ENCODE results near the gene MICAL2. TPM values are rescaled to one million over a fixed set of nuclear protein-coding genes. Genes with fewer than 3 reads are reported as not detected.
A peak's percentile ranks its signal among the peaks of the same experiment; 100 is the strongest.

MICAL2 gene
- total RNA-seq, 1 donor from 2014 or later, result 20.8 TPM

- no peak for TF ChIP-seq CTCF (IDR thresholded peaks at IDR 0.05)
Observed at GRCh38 chr11:12266132-12266531, 155.7 kb downstream of the MICAL2 start.

GRCh38 chr11:12266943-12267342 is 156.6 kb downstream of the MICAL2 start:
- no peak overlapping the region for H3K4me3 Mint-ChIP-seq (ENCODE audit: unreplicated experiment)
- no peak for DNase-seq (ENCODE audit: extremely low spot score, unreplicated experiment)
- H3K27ac Mint-ChIP-seq (ENCODE audit: unreplicated experiment), result no peak overlapping the region
- peaks cover 33% of the 10 kb centered on the region for H3K4me1 Mint-ChIP-seq (ENCODE audit: unreplicated experiment)
- H3K27me3 Mint-ChIP-seq (ENCODE audit: unreplicated experiment), result no peaks in the 10 kb centered on the region
- H3K36me3 Mint-ChIP-seq (ENCODE audit: unreplicated experiment), result peaks cover 4% of the 10 kb centered on the region
- no peaks in the 10 kb centered on the region for H3K9me3 Mint-ChIP-seq (ENCODE audit: unreplicated experiment)
- no peak for TF ChIP-seq CTCF (IDR thresholded peaks at IDR 0.05)

More at GRCh38 chr11:12266132-12266531, 155.7 kb downstream of the MICAL2 start:
- no peak overlapping the region for H3K4me3 Mint-ChIP-seq (ENCODE audit: unreplicated experiment)
- H3K36me3 Mint-ChIP-seq (ENCODE audit: unreplicated experiment), result peaks cover 8% of the 10 kb centered on the region
- DNase-seq (ENCODE audit: extremely low spot score, unreplicated experiment), result no peak
- no peak overlapping the region for H3K27ac Mint-ChIP-seq (ENCODE audit: unreplicated experiment)
- H3K27me3 Mint-ChIP-seq (ENCODE audit: unreplicated experiment), result no peaks in the 10 kb centered on the region
- H3K9me3 Mint-ChIP-seq (ENCODE audit: unreplicated experiment), result no peaks in the 10 kb centered on the region
- H3K4me1 Mint-ChIP-seq (ENCODE audit: unreplicated experiment), result peaks cover 33% of the 10 kb centered on the region

GRCh38 chr11:12267921-12268320 is 157.5 kb downstream of the MICAL2 start:
- no peak for DNase-seq (ENCODE audit: extremely low spot score, unreplicated experiment)
- Mint-ChIP-seq H3K4me1 (ENCODE audit: unreplicated experiment) (peaks cover 42% of the 10 kb centered on the region), H3K9me3 (ENCODE audit: unreplicated experiment) (no peaks in the 10 kb centered on the region), H3K4me3 (ENCODE audit: unreplicated experiment) (no peak overlapping the region), H3K27ac (ENCODE audit: unreplicated experiment) (peak overlapping the region; percentile 41), H3K36me3 (ENCODE audit: unreplicated experiment) (no peaks in the 10 kb centered on the region), H3K27me3 (ENCODE audit: unreplicated experiment) (no peaks in the 10 kb centered on the region)
- no peak for TF ChIP-seq CTCF (IDR thresholded peaks at IDR 0.05)

GRCh38 chr11:12269104-12269441 is 158.7 kb downstream of the MICAL2 start:
- H3K4me3 Mint-ChIP-seq (ENCODE audit: unreplicated experiment), result no peak overlapping the region
- no peaks in the 10 kb centered on the region for H3K9me3 Mint-ChIP-seq (ENCODE audit: unreplicated experiment)
- peaks cover 53% of the 10 kb centered on the region for H3K4me1 Mint-ChIP-seq (ENCODE audit: unreplicated experiment)
- H3K27me3 Mint-ChIP-seq (ENCODE audit: unreplicated experiment), result no peaks in the 10 kb centered on the region
- no peak for TF ChIP-seq CTCF (IDR thresholded peaks at IDR 0.05)
- DNase-seq (ENCODE audit: extremely low spot score, unreplicated experiment), result peak; percentile 91
- H3K27ac Mint-ChIP-seq (ENCODE audit: unreplicated experiment), result peak overlapping the region; percentile 91
- no peaks in the 10 kb centered on the region for H3K36me3 Mint-ChIP-seq (ENCODE audit: unreplicated experiment)

- no peak for DNase-seq (ENCODE audit: extremely low spot score, unreplicated experiment)
- H3K4me1 Mint-ChIP-seq (ENCODE audit: unreplicated experiment), result peaks cover 54% of the 10 kb centered on the region
- H3K27ac Mint-ChIP-seq (ENCODE audit: unreplicated experiment), result peak overlapping the region; percentile 91
- no peaks in the 10 kb centered on the region for H3K27me3 Mint-ChIP-seq (ENCODE audit: unreplicated experiment)
- TF ChIP-seq CTCF (IDR thresholded peaks at IDR 0.05), result no peak
- H3K36me3 Mint-ChIP-seq (ENCODE audit: unreplicated experiment), result no peaks in the 10 kb centered on the region
- no peaks in the 10 kb centered on the region for H3K9me3 Mint-ChIP-seq (ENCODE audit: unreplicated experiment)
- H3K4me3 Mint-ChIP-seq (ENCODE audit: unreplicated experiment), result no peak overlapping the region
Observed at GRCh38 chr11:12269446-12270214, 159.2 kb downstream of the MICAL2 start.

Measured in osteocyte (in vitro differentiated cells).